HG03135 (cell line): Measurements from ENCODE around the gene KRTAP5-6.
"Not testable (repeated sequence)": the region's sequence is repeated elsewhere in the genome, so short reads cannot be mapped to it uniquely, and the experiment has no call there.

Source experiments
- ATAC-seq: cut with Tn5 transposase; IDR thresholded peaks from one replicate; pipeline ENCODE4 v1.9.1; 2021; ENCODE audit warnings: mild to moderate bottlenecking, moderate library complexity; ENCODE audit not compliant: unreplicated experiment

KRTAP5-6 gene

DNA sequence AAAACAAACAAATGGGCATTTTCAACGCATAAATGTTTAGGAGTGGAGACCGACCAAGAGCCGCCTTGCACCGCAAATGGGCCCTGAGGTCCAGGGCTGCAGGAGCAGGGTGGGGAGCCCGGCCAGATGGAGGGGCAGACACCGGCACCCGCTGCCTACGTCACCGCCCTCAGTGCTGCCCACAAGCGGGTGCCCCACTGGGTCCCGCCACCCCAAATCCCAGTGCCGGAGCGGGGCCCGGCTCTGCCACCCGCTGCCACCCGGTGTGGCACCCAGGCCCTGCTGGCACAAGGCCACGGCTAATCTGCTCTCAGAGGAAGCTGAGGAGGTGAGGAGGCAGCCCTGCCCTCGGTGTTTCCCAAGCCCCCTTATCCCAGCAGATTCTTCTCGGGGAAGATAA lies 13.8 kb upstream of the KRTAP5-6 start:
- ATAC-seq, result not testable (repeated sequence)

GRCh38 chr11:1683904-1684572 lies 13.0 kb upstream of the KRTAP5-6 start:
- not testable (repeated sequence) for ATAC-seq

- ATAC-seq, result not testable (repeated sequence)
These were observed 11.8 kb upstream of the KRTAP5-6 start for GRCh38 chr11:1684886-1685874.

DNA sequence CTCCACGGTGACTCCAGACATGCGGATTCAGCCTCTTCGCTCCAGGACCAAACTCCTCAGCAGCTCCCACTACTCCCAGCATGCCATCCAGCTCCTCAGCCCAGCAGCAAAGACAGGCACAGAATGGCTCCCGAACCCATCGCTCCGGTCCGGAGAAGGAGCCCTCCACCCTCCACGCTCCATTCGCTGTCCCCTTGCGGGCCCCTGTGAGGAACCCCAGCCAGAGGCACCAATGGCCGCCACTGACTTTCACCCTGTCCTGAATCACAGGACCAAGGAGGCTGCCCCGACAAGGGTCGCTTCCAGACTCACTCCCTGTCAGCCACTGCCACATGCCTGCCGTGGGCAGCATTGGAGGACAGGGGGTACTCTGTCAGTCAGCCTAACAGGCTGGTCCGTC lies 10.8 kb upstream of the KRTAP5-6 start:
- ATAC-seq, result not testable (repeated sequence)

DNA sequence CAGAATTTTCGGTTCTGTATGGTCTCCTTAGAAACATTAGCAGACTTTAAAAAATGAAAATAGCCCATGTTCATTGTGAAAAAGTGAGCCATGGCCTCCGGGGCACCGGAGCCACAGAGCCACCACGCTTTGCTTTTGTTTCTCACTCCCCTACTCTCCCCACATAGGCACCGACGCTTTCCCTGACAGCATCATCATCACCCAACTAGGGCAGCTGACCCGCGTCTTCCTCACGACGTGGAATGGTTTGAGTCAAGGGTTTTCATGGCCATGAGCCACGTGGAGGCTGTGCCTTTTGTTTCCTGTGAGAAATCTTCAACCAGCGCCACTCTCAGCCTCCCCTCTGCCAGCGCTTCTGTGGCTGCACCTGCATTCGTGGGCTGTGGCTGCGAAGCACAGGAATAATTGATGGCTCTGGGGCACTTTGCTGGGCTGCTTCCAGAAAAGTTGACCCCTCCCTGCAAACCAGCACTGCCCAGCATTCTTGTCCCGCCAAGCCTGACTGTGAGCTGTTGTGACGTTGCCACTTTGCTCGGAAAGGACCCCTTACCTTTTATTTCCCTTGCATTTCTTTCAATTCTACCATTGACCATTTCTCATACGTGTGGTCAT lies 8.6 kb upstream of the KRTAP5-6 start:
- ATAC-seq, result not testable (repeated sequence)

GRCh38 chr11:1689250-1690166 lies 7.5 kb upstream of the KRTAP5-6 start:
- ATAC-seq, result not testable (repeated sequence)

DNA sequence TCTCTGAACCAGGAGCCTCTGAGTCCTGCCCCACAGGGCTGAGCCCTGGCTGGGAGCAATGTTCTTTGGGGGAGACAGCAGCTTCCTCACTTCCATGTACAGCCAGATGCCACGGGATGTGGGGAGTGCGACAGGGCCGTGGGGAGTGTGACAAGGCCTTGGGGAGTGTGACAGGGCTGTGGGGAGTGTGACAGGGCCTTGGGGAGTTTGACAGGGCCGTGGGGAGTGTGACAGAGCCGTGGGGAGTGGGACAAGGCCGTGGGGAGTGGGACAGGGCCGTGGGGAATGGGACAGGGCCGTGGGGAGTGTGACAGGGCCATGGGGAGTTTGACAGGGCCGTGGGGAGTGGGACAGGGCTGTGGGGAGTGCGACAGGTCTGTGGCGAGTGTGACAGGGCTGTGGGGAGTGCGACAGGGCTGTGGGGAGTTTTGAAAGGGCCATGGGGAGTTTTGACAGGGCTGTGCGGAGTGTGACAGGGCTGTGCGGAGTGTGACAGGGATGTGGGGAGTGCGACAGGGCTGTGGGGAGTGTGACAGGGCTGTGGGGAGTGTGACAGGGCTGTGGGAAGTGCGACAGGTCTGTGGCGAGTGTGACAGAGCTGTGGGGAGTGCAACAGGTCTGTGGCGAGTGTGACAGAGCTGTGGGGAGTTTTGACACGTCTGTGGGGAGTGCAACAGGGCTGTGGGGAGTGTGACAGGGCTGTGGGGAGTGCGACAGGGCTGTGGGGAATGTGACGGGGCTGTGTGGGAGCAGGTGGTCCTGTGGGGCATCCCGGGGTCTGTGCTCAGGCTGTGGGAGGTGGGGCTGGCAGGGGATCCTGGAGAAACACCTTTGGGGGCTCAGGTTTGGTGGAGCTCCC lies 6.6 kb upstream of the KRTAP5-6 start:
- ATAC-seq, result no peak

GRCh38 chr11:1691026-1691877 lies 5.7 kb upstream of the KRTAP5-6 start:
- ATAC-seq, result no peak

DNA sequence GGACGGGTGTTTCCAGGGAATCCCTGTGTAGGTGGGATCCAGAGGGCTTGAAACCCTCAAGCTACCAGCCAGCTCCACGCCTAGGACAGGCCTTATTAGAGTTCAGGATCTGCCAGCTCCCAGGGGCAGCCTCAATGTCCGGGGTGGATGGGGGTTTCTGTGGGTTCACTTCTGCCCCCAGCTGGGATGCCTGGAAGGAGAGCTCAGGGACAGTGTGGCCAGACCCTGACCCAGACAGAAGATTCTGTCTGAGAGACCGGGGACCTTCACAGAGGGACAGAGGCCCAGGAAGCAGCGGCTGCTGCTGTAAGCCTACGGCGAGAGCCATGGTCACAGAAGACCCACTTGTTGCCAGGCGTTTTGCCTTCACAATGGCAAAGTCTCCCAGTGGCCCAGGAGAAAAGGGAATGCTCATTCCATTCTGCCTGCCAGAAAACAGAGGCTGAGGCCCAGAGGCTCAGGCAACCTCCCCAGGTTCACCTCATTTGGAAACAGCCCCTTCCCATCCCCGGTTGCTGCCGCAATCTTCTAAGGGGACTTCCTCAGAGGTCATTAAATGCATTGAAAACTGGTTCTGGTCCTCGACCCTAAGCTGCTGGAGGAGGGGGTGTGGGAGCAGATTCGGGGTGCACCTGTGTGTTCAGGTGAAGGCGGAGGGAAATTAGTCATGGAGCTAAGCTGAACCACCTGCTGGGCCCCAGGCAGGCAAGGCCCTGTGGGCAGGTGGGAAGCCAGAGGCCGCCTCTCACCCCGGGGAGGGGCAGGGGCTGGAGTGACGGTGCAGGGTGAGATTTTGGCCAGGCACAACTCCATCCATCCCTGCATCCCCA lies 4.9 kb upstream of the KRTAP5-6 start:
- ATAC-seq, result no peak

GRCh38 chr11:1692708-1693326 lies 4.2 kb upstream of the KRTAP5-6 start:
- no peak for ATAC-seq

DNA sequence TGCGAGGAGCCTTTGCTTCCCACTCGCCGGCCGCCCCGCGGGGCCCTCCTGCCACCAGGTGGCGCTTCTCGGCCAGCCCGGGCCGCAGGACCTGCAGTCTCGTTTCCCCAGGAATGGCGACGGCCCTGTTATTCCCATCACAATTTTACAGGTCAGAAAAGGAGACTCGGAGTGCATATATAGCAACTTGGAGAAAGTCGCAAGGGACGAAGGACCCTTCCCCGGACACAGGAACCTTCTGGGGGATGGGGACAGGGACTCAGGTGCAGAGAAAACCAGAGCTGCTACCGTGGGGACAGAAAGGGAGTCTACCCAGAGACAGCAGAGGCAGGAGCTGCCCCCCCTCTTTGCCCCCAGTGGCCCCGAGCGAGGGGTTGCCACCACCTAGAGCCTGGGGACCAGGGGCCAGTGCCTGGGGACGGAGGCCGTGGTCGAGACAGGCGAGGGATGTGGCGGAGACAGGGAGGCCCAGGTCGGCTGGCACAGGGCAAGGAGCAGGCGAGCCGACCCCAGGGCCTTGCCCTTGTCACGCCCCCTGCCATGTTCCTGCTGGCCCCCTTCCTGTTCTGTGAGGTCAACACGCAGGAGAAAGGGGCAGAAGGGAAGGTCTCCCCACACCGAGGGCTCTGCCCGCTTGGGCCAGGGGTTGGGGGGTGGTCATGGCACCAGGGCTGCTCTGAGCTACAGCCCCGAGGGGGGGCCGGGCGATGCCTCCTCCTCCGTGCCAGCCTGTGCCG lies 3.5 kb upstream of the KRTAP5-6 start:
- no peak for ATAC-seq

- no peak for ATAC-seq
These were observed 2.7 kb upstream of the KRTAP5-6 start for GRCh38 chr11:1694064-1694845.

GRCh38 chr11:1694846-1695547 lies 2.0 kb upstream of the KRTAP5-6 start:
- ATAC-seq, result no peak

- ATAC-seq, result no peak
These were observed 1.4 kb upstream of the KRTAP5-6 start for GRCh38 chr11:1695548-1696108.

DNA sequence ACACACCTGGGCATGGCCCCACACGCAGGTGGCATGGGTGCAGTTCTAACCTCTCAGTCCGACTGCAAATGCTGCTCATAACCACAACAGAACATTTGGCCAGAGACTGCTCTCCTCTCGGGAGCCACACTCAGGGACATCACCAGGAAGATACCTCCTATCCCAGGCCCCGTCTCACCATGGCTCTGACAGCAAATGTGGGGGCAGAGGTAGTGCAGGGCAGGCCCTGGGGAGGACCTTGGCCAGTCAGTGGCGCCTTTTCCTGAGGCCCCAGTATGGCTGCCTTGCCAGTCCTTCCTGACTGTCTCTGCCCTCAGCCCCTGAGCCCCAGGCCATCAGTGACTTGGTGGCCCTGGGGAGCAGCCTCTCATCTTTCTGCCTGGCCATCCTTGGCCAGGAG lies 2.8 kb downstream of the KRTAP5-6 start:
- ATAC-seq, result no peak
